Measurements from ENCODE around the gene ABHD4. TPM values are rescaled to one million over a fixed set of nuclear protein-coding genes. Genes with fewer than 3 reads are reported as not detected.
A peak's percentile ranks its signal among the peaks of the same experiment; 100 is the strongest.
"Not testable (repeated sequence)": the region's sequence is repeated elsewhere in the genome, so short reads cannot be mapped to it uniquely, and the experiment has no call there.

Gene ABHD4
- total RNA-seq, 1 donor from 2014 or later = 5.4 TPM

- no peak for DNase-seq (ENCODE audit: low read depth in 2 of 2)
Measured at GRCh38 chr14:22588526-22589095, 9.5 kb upstream of the ABHD4 start.

- peak; percentile 100 for DNase-seq (ENCODE audit: low read depth in 2 of 2)
Measured at GRCh38 chr14:22589096-22589839, 8.8 kb upstream of the ABHD4 start, which contains the start of gene DAD1. Gene DAD1 (minus strand): TSS chr14:22589224. CDS start chr14:22589157, 67 bp downstream.

- DNase-seq (ENCODE audit: low read depth in 2 of 2) = no peak
Measured at GRCh38 chr14:22593189-22593588, 4.9 kb upstream of the ABHD4 start.

- no peak for DNase-seq (ENCODE audit: low read depth in 2 of 2)
Measured at GRCh38 chr14:22593601-22594000, 4.5 kb upstream of the ABHD4 start.

- no peak for DNase-seq (ENCODE audit: low read depth in 2 of 2)
Measured at GRCh38 chr14:22594156-22594716, 3.9 kb upstream of the ABHD4 start.

GRCh38 chr14:22596354-22596879, 1.7 kb upstream of the ABHD4 start:
- no peak for DNase-seq (ENCODE audit: low read depth in 2 of 2)

GRCh38 chr14:22597265-22597664, 835 bp upstream of the ABHD4 start:
- DNase-seq (ENCODE audit: low read depth in 2 of 2) = no peak

- DNase-seq (ENCODE audit: low read depth in 2 of 2) = no peak
Measured at GRCh38 chr14:22597771-22598098, 365 bp upstream of the ABHD4 start.

- DNase-seq (ENCODE audit: low read depth in 2 of 2) = peak; percentile 18 to 74
Measured at GRCh38 chr14:22598896-22599244, 770 bp downstream of the ABHD4 start.

- DNase-seq (ENCODE audit: low read depth in 2 of 2) = no peak
Measured at GRCh38 chr14:22599349-22599748, 1.2 kb downstream of the ABHD4 start.

- DNase-seq (ENCODE audit: low read depth in 2 of 2) = no peak
Measured at GRCh38 chr14:22600027-22600426, 1.9 kb downstream of the ABHD4 start.

GRCh38 chr14:22601456-22601855, 3.4 kb downstream of the ABHD4 start:
- DNase-seq (ENCODE audit: low read depth in 2 of 2) = no peak

- no peak for DNase-seq (ENCODE audit: low read depth in 2 of 2)
Measured at GRCh38 chr14:22601996-22602395, 3.9 kb downstream of the ABHD4 start.

GRCh38 chr14:22602862-22603261, 4.8 kb downstream of the ABHD4 start:
- DNase-seq (ENCODE audit: low read depth in 2 of 2) = no peak

- no peak for DNase-seq (ENCODE audit: low read depth in 2 of 2)
Measured at GRCh38 chr14:22606380-22606779, 8.3 kb downstream of the ABHD4 start.

GRCh38 chr14:22607291-22607690, 9.2 kb downstream of the ABHD4 start:
- no peak for DNase-seq (ENCODE audit: low read depth in 2 of 2)

GRCh38 chr14:22610931-22611330, 12.8 kb downstream of the ABHD4 start:
- no peak for DNase-seq (ENCODE audit: low read depth in 2 of 2)

GRCh38 chr14:22613106-22613695, 15.1 kb downstream of the ABHD4 start:
- peak in 1 of 2 donors; percentile 9 for DNase-seq (ENCODE audit: low read depth in 2 of 2)

GRCh38 chr14:22613736-22614239, 15.7 kb downstream of the ABHD4 start:
- DNase-seq (ENCODE audit: low read depth in 2 of 2) = no peak

GRCh38 chr14:22614240-22614799, 16.2 kb downstream of the ABHD4 start:
- DNase-seq (ENCODE audit: low read depth in 2 of 2) = peak; percentile 92 to 96

- not testable (repeated sequence) for DNase-seq (ENCODE audit: low read depth in 2 of 2)
Measured at GRCh38 chr14:22615765-22616164, 17.7 kb downstream of the ABHD4 start.

- peak in 1 of 2 donors; percentile 14 for DNase-seq (ENCODE audit: low read depth in 2 of 2)
Measured at GRCh38 chr14:22622255-22622654, 24.2 kb downstream of the ABHD4 start.
